ENCODE data around the gene GABRG3.
"Not testable (repeated sequence)": the region's sequence is repeated elsewhere in the genome, so short reads cannot be mapped to it uniquely, and the experiment has no call there.

Gene GABRG3

GRCh38 chr15:27003003-27003402 lies 32.0 kb downstream of the GABRG3 start:
- DNase-seq (ENCODE audit: low read depth): not testable (repeated sequence)

GRCh38 chr15:27004226-27004625 lies 33.2 kb downstream of the GABRG3 start:
- not testable (repeated sequence) for DNase-seq (ENCODE audit: low read depth)

- DNase-seq (ENCODE audit: low read depth): no peak
These were observed 46.3 kb downstream of the GABRG3 start for GRCh38 chr15:27017168-27017809.

- DNase-seq (ENCODE audit: low read depth): no peak
These were observed 48.7 kb downstream of the GABRG3 start for GRCh38 chr15:27019687-27020086.

GRCh38 chr15:27025481-27025966 lies 54.5 kb downstream of the GABRG3 start:
- DNase-seq (ENCODE audit: low read depth): no peak

- DNase-seq (ENCODE audit: low read depth): no peak
These were observed 56.2 kb downstream of the GABRG3 start for GRCh38 chr15:27027229-27027628.

GRCh38 chr15:27028858-27029477 lies 58.0 kb downstream of the GABRG3 start:
- DNase-seq (ENCODE audit: low read depth): no peak

- DNase-seq (ENCODE audit: low read depth): no peak
These were observed 65.2 kb downstream of the GABRG3 start for GRCh38 chr15:27036210-27036609.

GRCh38 chr15:27037501-27037900 lies 66.5 kb downstream of the GABRG3 start:
- no peak for DNase-seq (ENCODE audit: low read depth)

GRCh38 chr15:27039152-27039551 lies 68.2 kb downstream of the GABRG3 start:
- DNase-seq (ENCODE audit: low read depth): no peak

- DNase-seq (ENCODE audit: low read depth): no peak
These were observed 71.2 kb downstream of the GABRG3 start for GRCh38 chr15:27042230-27042629.

GRCh38 chr15:27042646-27043045 lies 71.7 kb downstream of the GABRG3 start:
- DNase-seq (ENCODE audit: low read depth): no peak

GRCh38 chr15:27043770-27044169 lies 72.8 kb downstream of the GABRG3 start:
- no peak for DNase-seq (ENCODE audit: low read depth)

- no peak for DNase-seq (ENCODE audit: low read depth)
These were observed 74.8 kb downstream of the GABRG3 start for GRCh38 chr15:27045796-27046195.

GRCh38 chr15:27046880-27047279 lies 75.9 kb downstream of the GABRG3 start:
- DNase-seq (ENCODE audit: low read depth): no peak

GRCh38 chr15:27050163-27050562 lies 79.2 kb downstream of the GABRG3 start:
- DNase-seq (ENCODE audit: low read depth): no peak

- no peak for DNase-seq (ENCODE audit: low read depth)
These were observed 83.4 kb downstream of the GABRG3 start for GRCh38 chr15:27054426-27054825.

GRCh38 chr15:27057904-27058645 lies 87.1 kb downstream of the GABRG3 start:
- no peak for DNase-seq (ENCODE audit: low read depth)

GRCh38 chr15:27058939-27059338 lies 88.0 kb downstream of the GABRG3 start:
- no peak for DNase-seq (ENCODE audit: low read depth)

GRCh38 chr15:27059610-27060202 lies 88.7 kb downstream of the GABRG3 start:
- DNase-seq (ENCODE audit: low read depth): no peak

GRCh38 chr15:27061739-27062138 lies 90.8 kb downstream of the GABRG3 start:
- no peak for DNase-seq (ENCODE audit: low read depth)

GRCh38 chr15:27062951-27063350 lies 92.0 kb downstream of the GABRG3 start:
- no peak for DNase-seq (ENCODE audit: low read depth)

GRCh38 chr15:27064080-27064479 lies 93.1 kb downstream of the GABRG3 start:
- no peak for DNase-seq (ENCODE audit: low read depth)

All from GM04503 (cell line).